CD4-positive, alpha-beta T cell (primary cell): Measurements from ENCODE around the gene SKP1. TPM values are rescaled to one million over a fixed set of nuclear protein-coding genes. Genes with fewer than 3 reads are reported as not detected.

ENCODE experiments used
- ATAC-seq: fragments of 200-7000 bp; cut with Tn5 transposase; one replicate; pipeline ENCODE4 v1.10.0; 2022; ENCODE audit warnings: mild to moderate bottlenecking; ENCODE audit not compliant: poor library complexity
- CTCF ChIA-PET: fragments of 350-600 bp; sonication (Branson Sonifier 250); formaldehyde crosslinking; loops from one replicate; lab custom pipeline; 2021; ENCODE audit warnings: antibody characterized with exemption, inconsistent platforms; lab: Charles Lee
- POLR2A ChIA-PET: fragments of 350-600 bp; sonication (Branson Sonifier 250); formaldehyde crosslinking; loops from one replicate; lab custom pipeline; 2021; ENCODE audit warnings: antibody characterized with exemption, inconsistent platforms; lab: Charles Lee
- DNase-seq, 14 experiments: peaks; one replicate each; pipeline ENCODE4 v3.0.0-alpha.2; 2013 to 2020; ENCODE audit warnings: mixed read lengths in 2 of 14
- H3K27ac ChIP-seq, 2 donors: one replicate each; pipeline versions ENCODE4 v1.5.1 to v1.7.0; 2013; ENCODE audit warnings: low read length in 2 of 2, low read depth in 1 of 2, mild to moderate bottlenecking in 1 of 2
- H3K27me3 ChIP-seq, 2 experiments: 1 replicate in 1 of 2; 2 replicates in 1 of 2; pipeline versions ENCODE4 v1.6.1 to v1.7.0; 2013; ENCODE audit warnings: low read length in 2 of 2, control low read depth in 1 of 2, mild to moderate bottlenecking in 1 of 2, moderate library complexity in 1 of 2; ENCODE audit not compliant: insufficient read depth in 2 of 2, control insufficient read depth in 1 of 2
- H3K36me3 ChIP-seq: one replicate; pipeline ENCODE4 v1.6.1; 2013; ENCODE audit warnings: low read length, control low read depth; ENCODE audit not compliant: insufficient read depth
- H3K4me1 ChIP-seq: one replicate; pipeline ENCODE4 v1.6.1; 2013; ENCODE audit warnings: low read length, control low read depth; ENCODE audit not compliant: insufficient read depth
- H3K4me3 ChIP-seq: one replicate; pipeline ENCODE4 v1.5.1; 2013; ENCODE audit warnings: mild to moderate bottlenecking, low read length, moderate library complexity
- H3K9me3 ChIP-seq, 2 experiments: 1 replicate in 1 of 2; 2 replicates in 1 of 2; pipeline versions ENCODE4 v1.6.1 to v1.7.0; 2013; ENCODE audit warnings: low read length in 2 of 2, mild to moderate bottlenecking in 2 of 2, control low read depth in 1 of 2, moderate library complexity in 1 of 2; ENCODE audit not compliant: control insufficient read depth in 1 of 2, insufficient read depth in 1 of 2
- H3K27ac Mint-ChIP-seq: one replicate; pipeline ENCODE4 v1.8.0; 2020; ENCODE audit warnings: mixed read lengths
- H3K27me3 Mint-ChIP-seq: one replicate; pipeline ENCODE4 v1.8.0; 2021; ENCODE audit warnings: mixed read lengths
- H3K36me3 Mint-ChIP-seq: one replicate; pipeline ENCODE4 v1.8.0; 2021; ENCODE audit warnings: low read depth, mixed read lengths
- H3K4me1 Mint-ChIP-seq: one replicate; pipeline ENCODE4 v1.8.0; 2021; ENCODE audit warnings: low read depth, mixed read lengths
- H3K4me3 Mint-ChIP-seq: one replicate; pipeline ENCODE4 v1.8.0; 2020; ENCODE audit warnings: mild to moderate bottlenecking, mixed read lengths
- H3K9me3 Mint-ChIP-seq: one replicate; pipeline ENCODE4 v1.8.0; 2020; ENCODE audit warnings: mixed read lengths
- CTCF ChIP-seq: fragments of 200-600 bp; IDR thresholded peaks from one replicate; pipeline ENCODE4 v1.8.0; 2022; ENCODE audit warnings: antibody characterized with exemption, mild to moderate bottlenecking
- intact Hi-C, 2 experiments: fragments of 100-400 bp; cut with DNase I in 1 of 2; cut with micrococcal nuclease in 1 of 2; formaldehyde crosslinking; loops; one replicate each; pipeline versions ENCODE4 v1.15.1 to v1.9.0; 2023 to 2025; cut with DNase I, micrococcal nuclease
- total RNA-seq, 174 experiments: library from RNA in 2 of 174; stranded (reverse) in 2 of 174; gene quantifications; one replicate each; pipeline ENCODE4 v1.2.3 and lab custom pipeline; 2021 to 2026

SKP1 gene
- total RNA-seq, 2 experiments from 2014 or later, result 303 to 314 TPM

GRCh38 chr5:134142806-134143205 lies 33.9 kb downstream of the SKP1 start:
- H3K4me1 ChIP-seq, result peaks cover 67% of the 10 kb centered on the region
- TF ChIP-seq CTCF, result no peak
- H3K27ac Mint-ChIP-seq, result peak overlapping the region; percentile 98
- no peaks in the 10 kb centered on the region for H3K9me3 ChIP-seq
- no peaks in the 10 kb centered on the region for H3K27me3 Mint-ChIP-seq
- H3K9me3 Mint-ChIP-seq, result no peaks in the 10 kb centered on the region
- peak overlapping the region in 1 of 2 donors; percentile 29 for H3K27ac ChIP-seq
- intact Hi-C loops, result no loop called here
- no peaks in the 10 kb centered on the region for H3K27me3 ChIP-seq
- H3K36me3 Mint-ChIP-seq, result peaks cover 97% of the 10 kb centered on the region
- peaks cover 69% of the 10 kb centered on the region for H3K4me1 Mint-ChIP-seq
- no peak overlapping the region for H3K4me3 ChIP-seq
- peaks cover 99% of the 10 kb centered on the region for H3K36me3 ChIP-seq
- CTCF ChIA-PET, result interaction anchor here (1.1 to 8.3 kb wide), 3 partner anchors 16 to 102 kb away, joined by 3 to 114 read pairs (median 77); no protein-coding TSS in a partner anchor
- peak in 3 of 14 experiments; percentile 1 to 4 (median 3) for DNase-seq
- no peak for ATAC-seq
- no peak overlapping the region for H3K4me3 Mint-ChIP-seq
- POLR2A ChIA-PET, result interaction anchor here (0.7 to 24.9 kb wide), 4 partner anchors 4 to 105 kb away, joined by 3 to 350 read pairs (median 184); no protein-coding TSS in a partner anchor

GRCh38 chr5:134142052-134142451 lies 34.7 kb downstream of the SKP1 start:
- no peaks in the 10 kb centered on the region for H3K27me3 ChIP-seq
- Mint-ChIP-seq H3K36me3 (peaks cover 100% of the 10 kb centered on the region), H3K27me3 (no peaks in the 10 kb centered on the region), H3K27ac (peak overlapping the region; percentile 98), H3K4me3 (no peak overlapping the region), H3K9me3 (no peaks in the 10 kb centered on the region), H3K4me1 (peaks cover 77% of the 10 kb centered on the region)
- ATAC-seq, result no peak
- H3K4me1 ChIP-seq, result peaks cover 72% of the 10 kb centered on the region
- no peak for TF ChIP-seq CTCF
- CTCF ChIA-PET, result interaction anchor here (1.3 to 8.3 kb wide), 7 partner anchors 10 to 101 kb away, joined by 5 to 114 read pairs (median 12); no protein-coding TSS in a partner anchor
- intact Hi-C loops, result no loop called here
- H3K9me3 ChIP-seq, result no peaks in the 10 kb centered on the region
- POLR2A ChIA-PET, result interaction anchor here (14.0 to 24.9 kb wide), 3 partner anchors 4 to 104 kb away, joined by 184 to 350 read pairs (median 184); no protein-coding TSS in a partner anchor
- peaks cover 97% of the 10 kb centered on the region for H3K36me3 ChIP-seq
- H3K4me3 ChIP-seq, result no peak overlapping the region
- peak in 4 of 14 experiments; percentile 0 to 25 (median 2) for DNase-seq
- peak overlapping the region in 1 of 2 donors; percentile 13 for H3K27ac ChIP-seq

GRCh38 chr5:134141331-134142050 lies 35.3 kb downstream of the SKP1 start:
- Mint-ChIP-seq H3K27me3 (no peaks in the 10 kb centered on the region), H3K36me3 (peaks cover 100% of the 10 kb centered on the region), H3K9me3 (no peaks in the 10 kb centered on the region), H3K27ac (peak overlapping the region; percentile 98), H3K4me3 (peak overlapping the region; percentile 47), H3K4me1 (peaks cover 78% of the 10 kb centered on the region)
- no peak for TF ChIP-seq CTCF
- Histone ChIP-seq H3K27me3 (no peaks in the 10 kb centered on the region), H3K36me3 (peaks cover 97% of the 10 kb centered on the region), H3K4me1 (peaks cover 77% of the 10 kb centered on the region), H3K27ac (peak overlapping the region in 1 of 2 donors; percentile 96), H3K4me3 (no peak overlapping the region), H3K9me3 (no peaks in the 10 kb centered on the region)
- ATAC-seq, result no peak
- intact Hi-C loops, result loop anchor here in 1 of 2 experiments (2.0 kb wide), 1 partner anchor 39 kb away; no protein-coding TSS in a partner anchor
- POLR2A ChIA-PET, result interaction anchor here (1.4 to 24.9 kb wide), 4 partner anchors 3 to 103 kb away, joined by 8 to 350 read pairs (median 184); partner anchors contain the start of gene SKP1
- CTCF ChIA-PET, result interaction anchor here (1.3 to 8.3 kb wide), 15 partner anchors 9 to 101 kb away, joined by 3 to 114 read pairs (median 8); no protein-coding TSS in a partner anchor
- DNase-seq, result peak in 7 of 14 experiments; percentile 0 to 56 (median 11)
